T-cell (primary cell): ENCODE results near the gene LSP1. TPM values are rescaled to one million over a fixed set of nuclear protein-coding genes. Genes with fewer than 3 reads are reported as not detected.
A peak's percentile ranks its signal among the peaks of the same experiment; 100 is the strongest.

Experiments used
- ATAC-seq, 4 experiments: fragments of 200-7000 bp in 3 of 4; fragments of 150-1000 bp in 1 of 4; cut with Tn5 transposase; replicated peaks in 1 of 4; 1 replicate in 3 of 4; 2 replicates in 1 of 4; pipeline ENCODE4 v1.10.0; 2021; ENCODE audit warnings: moderate library complexity in 3 of 4, mild to moderate bottlenecking in 2 of 4, moderate number of reproducible peaks in 1 of 4
- CTCF ChIA-PET, 2 donors: fragments of 300-600 bp; sonication (Branson Sonifier 250); formaldehyde crosslinking; loops; one replicate each; lab custom pipeline; 2022; ENCODE audit warnings: antibody characterized with exemption in 2 of 2; lab: Charles Lee
- POLR2A ChIA-PET, 2 donors: fragments of 300-600 bp; sonication (Branson Sonifier 250); formaldehyde crosslinking; loops; one replicate each; lab custom pipeline; 2022; ENCODE audit warnings: antibody characterized with exemption in 2 of 2; lab: Charles Lee
- DNase-seq, 35 experiments: peaks; one replicate each; pipeline versions ENCODE4 v3.0.0 to v3.0.0-alpha.2; 2013 to 2023
- H3K27ac ChIP-seq: one replicate; pipeline ENCODE4 v1.5.1; 2013; ENCODE audit warnings: low read length
- H3K27me3 ChIP-seq, 2 experiments: replicated peaks in 1 of 2; 1 replicate in 1 of 2; 2 replicates in 1 of 2; pipeline versions ENCODE4 v1.6.1 to v1.7.0; 2013; ENCODE audit warnings: low read length in 1 of 2, mixed read lengths in 1 of 2; ENCODE audit not compliant: control insufficient read depth in 2 of 2, insufficient read depth in 2 of 2; ENCODE audit errors: extremely low read depth in 1 of 2
- H3K36me3 ChIP-seq, 2 donors: 1 replicate in 1 of 2; 2 replicates in 1 of 2; pipeline versions ENCODE4 v1.6.1 to v1.7.0; 2013; ENCODE audit warnings: low read length in 1 of 2; ENCODE audit not compliant: control insufficient read depth in 2 of 2, insufficient read depth in 1 of 2; ENCODE audit errors: extremely low read depth in 1 of 2
- H3K4me1 ChIP-seq, 2 experiments: 1 replicate in 1 of 2; 2 replicates in 1 of 2; pipeline versions ENCODE4 v1.6.1 to v1.7.0; 2013; ENCODE audit warnings: low read length in 2 of 2, mixed read lengths in 1 of 2; ENCODE audit not compliant: insufficient read depth in 2 of 2, control insufficient read depth in 1 of 2; ENCODE audit errors: extremely low read depth in 1 of 2
- H3K4me3 ChIP-seq, 2 donors: 1 replicate in 1 of 2; 2 replicates in 1 of 2; pipeline versions ENCODE4 v1.5.1 to v1.7.0; 2013; ENCODE audit warnings: mild to moderate bottlenecking in 2 of 2, low read length in 1 of 2, moderate library complexity in 1 of 2; ENCODE audit not compliant: control insufficient read depth in 1 of 2; ENCODE audit errors: extremely low read depth in 1 of 2
- H3K9me3 ChIP-seq: 2 replicates; pipeline ENCODE4 v1.7.0; 2013
- H3K27ac Mint-ChIP-seq, 2 donors: one replicate each; pipeline ENCODE4 v1.8.0; 2020 to 2021; ENCODE audit warnings: mild to moderate bottlenecking in 2 of 2, mixed read lengths in 2 of 2
- H3K27me3 Mint-ChIP-seq, 2 donors: one replicate each; pipeline ENCODE4 v1.8.0; 2021 to 2022; ENCODE audit warnings: mixed read lengths in 2 of 2
- H3K36me3 Mint-ChIP-seq: one replicate; pipeline ENCODE4 v1.8.0; 2021; ENCODE audit warnings: mixed read lengths
- H3K4me1 Mint-ChIP-seq, 3 donors: one replicate each; pipeline ENCODE4 v1.8.0; 2020 to 2022; ENCODE audit warnings: mixed read lengths in 3 of 3, mild to moderate bottlenecking in 1 of 3
- H3K4me3 Mint-ChIP-seq, 3 donors: one replicate each; pipeline ENCODE4 v1.8.0; 2020 to 2022; ENCODE audit warnings: mild to moderate bottlenecking in 3 of 3, mixed read lengths in 3 of 3, moderate library complexity in 3 of 3
- H3K9me3 Mint-ChIP-seq, 3 donors: one replicate each; pipeline ENCODE4 v1.8.0; 2020 to 2022; ENCODE audit warnings: mixed read lengths in 3 of 3
- WGBS: methylation state at CpG from one replicate; pipeline ENCODE4 v1.1.5; 2013; ENCODE audit warnings: missing lambda C conversion rate; ENCODE audit not compliant: insufficient coverage; 5-methylcytosine and 5-hydroxymethylcytosine counted together
- total RNA-seq, 35 experiments: library from RNA in 6 of 35; stranded (reverse) in 6 of 35; fragments of 120-200 nt in 1 of 35; gene quantifications; one replicate each; pipeline versions ENCODE4 v1.2.1 to v1.2.4 and lab custom pipeline; 2013 to 2026

LSP1 gene
- total RNA-seq, 5 donors from 2014 or later (not counting 1 experiment from before 2014, with no cell fraction given): 286 to 514 (median 375) TPM

DNA sequence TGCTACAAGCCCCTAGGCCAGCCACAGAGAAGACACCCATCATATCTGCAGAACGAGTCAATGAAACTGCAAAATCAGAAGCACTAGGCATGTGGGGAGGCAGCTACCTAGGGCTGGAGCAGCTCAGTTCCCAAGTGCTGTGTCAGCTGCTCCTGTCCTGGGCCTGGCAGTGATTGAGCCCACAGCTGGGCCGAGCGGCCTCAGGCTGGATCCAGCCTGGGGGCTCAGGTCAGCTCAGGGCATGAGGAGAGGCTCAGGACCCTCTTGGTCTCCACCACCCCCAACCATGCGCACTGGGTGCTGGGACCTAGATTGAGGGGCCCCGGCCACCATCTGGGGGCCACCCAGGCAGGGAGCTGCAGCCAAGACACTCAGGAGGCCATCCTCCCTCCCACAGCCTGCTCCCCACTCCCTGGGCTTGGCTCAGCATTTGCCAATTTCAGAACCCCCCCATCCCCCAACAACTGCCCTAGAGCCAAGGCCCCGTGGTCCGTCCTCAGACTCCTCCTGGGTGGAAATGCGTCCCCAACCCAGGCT, 64.2 kb downstream of the LSP1 start:
- H3K27ac ChIP-seq: no peak overlapping the region
- CTCF ChIA-PET: interaction anchor here in 1 of 2 donors (0.9 kb wide), 1 partner anchor 26 kb away, joined by 3 read pairs; no protein-coding TSS in a partner anchor
- H3K4me3 ChIP-seq: no peak overlapping the region
- Mint-ChIP-seq H3K27me3 (peaks cover 14 to 15% of the 10 kb centered on the region in 2 donors), H3K4me1 (peaks cover 16 to 24% (median 18%) of the 10 kb centered on the region in 3 donors), H3K27ac (peak overlapping the region; percentile 66 to 81), H3K36me3 (no peaks in the 10 kb centered on the region), H3K4me3 (no peak overlapping the region), H3K9me3 (no peaks in the 10 kb centered on the region)
- POLR2A ChIA-PET: no interaction called here
- H3K4me1 ChIP-seq: peaks cover 0 to 40% of the 10 kb centered on the region in 2 experiments
- DNase-seq (no peak), ATAC-seq (peak; percentile 9 to 25 (median 19))
- WGBS: 77% methylated on average over 7 of the region's 8 CpGs
- no peaks in the 10 kb centered on the region for H3K9me3 ChIP-seq
- H3K36me3 ChIP-seq: no peaks in the 10 kb centered on the region
- H3K27me3 ChIP-seq: peaks cover 0 to 13% of the 10 kb centered on the region in 2 experiments

GRCh38 chr11:1917523-1918435, 64.9 kb downstream of the LSP1 start:
- Histone ChIP-seq H3K4me1 (peaks cover 2 to 44% of the 10 kb centered on the region in 2 experiments), H3K27ac (no peak overlapping the region), H3K9me3 (no peaks in the 10 kb centered on the region), H3K36me3 (no peaks in the 10 kb centered on the region), H3K4me3 (no peak overlapping the region), H3K27me3 (peaks cover 0 to 21% of the 10 kb centered on the region in 2 experiments)
- 74% methylated on average over 27 of the region's 34 CpGs for WGBS
- ChIA-PET POLR2A (no interaction called here), CTCF (interaction anchor here in 1 of 2 donors (0.9 kb wide), 1 partner anchor 27 kb away, joined by 3 read pairs; no protein-coding TSS in a partner anchor)
- Mint-ChIP-seq H3K4me1 (peaks cover 16 to 26% (median 19%) of the 10 kb centered on the region in 3 donors), H3K9me3 (no peaks in the 10 kb centered on the region), H3K27ac (no peak overlapping the region), H3K4me3 (no peak overlapping the region), H3K36me3 (no peaks in the 10 kb centered on the region), H3K27me3 (peaks cover 15 to 16% of the 10 kb centered on the region in 2 donors)
- ATAC-seq: peak; percentile 15 to 39 (median 28)
- DNase-seq: no peak

- Histone ChIP-seq H3K36me3 (no peaks in the 10 kb centered on the region), H3K4me1 (peaks cover 5 to 46% of the 10 kb centered on the region in 2 experiments), H3K9me3 (no peaks in the 10 kb centered on the region), H3K27ac (no peak overlapping the region), H3K4me3 (no peak overlapping the region), H3K27me3 (peaks cover 0 to 23% of the 10 kb centered on the region in 2 experiments)
- Mint-ChIP-seq H3K27me3 (peaks cover 17 to 20% of the 10 kb centered on the region in 2 donors), H3K27ac (no peak overlapping the region), H3K4me1 (peaks cover 16 to 35% (median 23%) of the 10 kb centered on the region in 3 donors), H3K4me3 (peak overlapping the region in 1 of 3 donors; percentile 17), H3K9me3 (no peaks in the 10 kb centered on the region), H3K36me3 (no peaks in the 10 kb centered on the region)
- WGBS: 83% methylated on average over 20 of the region's 29 CpGs
- ATAC-seq (peak in 1 of 4 experiments; percentile 10), DNase-seq (no peak)
- CTCF ChIA-PET: no interaction called here
- POLR2A ChIA-PET: no interaction called here
These were observed 65.8 kb downstream of the LSP1 start for GRCh38 chr11:1918436-1919315.

- H3K27ac Mint-ChIP-seq: peak within 1 kb of the TSS in 1 of 2 donors; percentile 19
- POLR2A ChIA-PET: no interaction called here
- no peak within 1 kb of the TSS for H3K27ac ChIP-seq
- H3K4me3 Mint-ChIP-seq: peak within 1 kb of the TSS in 1 of 3 donors; percentile 17
- H3K4me3 ChIP-seq: no peak within 1 kb of the TSS
- H3K36me3 Mint-ChIP-seq: no peaks in the 10 kb centered on the region
- peaks cover 14 to 17% of the 10 kb centered on the region in 2 donors for H3K27me3 Mint-ChIP-seq
- CTCF ChIA-PET: no interaction called here
- peaks cover 0 to 28% of the 10 kb centered on the region in 2 experiments for H3K27me3 ChIP-seq
- no peaks in the 10 kb centered on the region for H3K9me3 ChIP-seq
- H3K4me1 Mint-ChIP-seq: peaks cover 16 to 31% (median 22%) of the 10 kb centered on the region in 3 donors
- H3K9me3 Mint-ChIP-seq: no peaks in the 10 kb centered on the region
- DNase-seq (no peak), ATAC-seq (no peak)
- peaks cover 5 to 48% of the 10 kb centered on the region in 2 experiments for H3K4me1 ChIP-seq
- H3K36me3 ChIP-seq: no peaks in the 10 kb centered on the region
- 87% methylated on average over 30 of the region's 31 CpGs for WGBS
These were observed 66.7 kb downstream of the LSP1 start, which contains the start of gene TNNT3 for GRCh38 chr11:1919391-1920127. TSS of gene TNNT3 (plus strand) at chr11:1919703. CDS start at chr11:1922875, 3,172 bp downstream.

- peaks cover 8 to 9% of the 10 kb centered on the region in 2 donors for H3K27me3 Mint-ChIP-seq
- H3K27ac Mint-ChIP-seq: no peak overlapping the region
- no peaks in the 10 kb centered on the region for H3K36me3 ChIP-seq
These were observed 67.4 kb downstream of the LSP1 start for GRCh38 chr11:1920128-1920908.

More at GRCh38 chr11:1920128-1920908, 67.4 kb downstream of the LSP1 start:
- WGBS: 91% methylated on average over 10 of the region's 25 CpGs
- peaks cover 14 to 24% (median 19%) of the 10 kb centered on the region in 3 donors for H3K4me1 Mint-ChIP-seq
- H3K9me3 ChIP-seq: no peaks in the 10 kb centered on the region
- ChIA-PET POLR2A (no interaction called here), CTCF (no interaction called here)
- H3K4me3 Mint-ChIP-seq: no peak overlapping the region
- H3K9me3 Mint-ChIP-seq: no peaks in the 10 kb centered on the region
- H3K27ac ChIP-seq: no peak overlapping the region
- DNase-seq (no peak), ATAC-seq (no peak)
- H3K27me3 ChIP-seq: peaks cover 0 to 33% of the 10 kb centered on the region in 2 experiments
- no peaks in the 10 kb centered on the region for H3K36me3 Mint-ChIP-seq
- H3K4me1 ChIP-seq: peaks cover 5 to 49% of the 10 kb centered on the region in 2 experiments
- no peak overlapping the region for H3K4me3 ChIP-seq
